ENCODE measurements around the gene ZNF547.
A peak's percentile ranks its signal among the peaks of the same experiment; 100 is the strongest.

The ZNF547 gene

GRCh38 chr19:57376151-57376550 lies 12.8 kb downstream of the ZNF547 start:
- DNase-seq = no peak

DNA sequence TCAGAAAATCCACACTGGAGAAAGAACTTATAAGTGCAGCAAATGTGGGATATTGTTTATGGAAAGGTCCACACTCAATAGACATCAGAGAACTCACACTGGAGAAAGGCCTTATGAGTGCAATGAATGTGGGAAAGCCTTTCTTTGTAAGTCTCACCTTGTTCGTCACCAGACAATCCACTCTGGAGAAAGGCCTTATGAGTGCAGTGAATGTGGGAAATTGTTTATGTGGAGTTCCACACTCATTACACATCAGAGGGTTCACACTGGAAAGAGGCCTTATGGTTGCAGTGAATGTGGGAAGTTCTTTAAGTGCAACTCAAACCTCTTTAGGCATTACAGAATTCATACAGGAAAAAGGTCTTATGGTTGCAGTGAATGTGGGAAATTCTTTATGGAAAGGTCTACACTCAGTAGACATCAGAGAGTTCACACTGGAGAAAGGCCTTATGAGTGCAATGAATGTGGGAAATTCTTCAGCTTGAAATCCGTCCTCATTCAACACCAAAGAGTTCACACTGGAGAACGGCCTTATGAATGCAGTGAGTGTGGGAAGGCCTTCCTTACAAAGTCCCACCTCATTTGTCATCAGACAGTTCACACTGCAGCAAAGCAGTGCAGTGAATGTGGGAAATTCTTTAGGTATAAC lies 14.3 kb downstream of the ZNF547 start:
- DNase-seq = no peak

- DNase-seq = no peak
Measured at GRCh38 chr19:57380923-57381322, 17.6 kb downstream of the ZNF547 start.

GRCh38 chr19:57382806-57383488 lies 19.6 kb downstream of the ZNF547 start:
- no peak for DNase-seq

- no peak for DNase-seq
Measured at GRCh38 chr19:57389194-57389729, 25.9 kb downstream of the ZNF547 start.

- peak; percentile 98 for DNase-seq
Measured at GRCh38 chr19:57389730-57390598, 26.6 kb downstream of the ZNF547 start, which contains the start of gene ZNF548. Gene ZNF548, plus strand, starts transcription at chr19:57389854. Its CDS starts 246 bp downstream, at chr19:57390100.

DNA sequence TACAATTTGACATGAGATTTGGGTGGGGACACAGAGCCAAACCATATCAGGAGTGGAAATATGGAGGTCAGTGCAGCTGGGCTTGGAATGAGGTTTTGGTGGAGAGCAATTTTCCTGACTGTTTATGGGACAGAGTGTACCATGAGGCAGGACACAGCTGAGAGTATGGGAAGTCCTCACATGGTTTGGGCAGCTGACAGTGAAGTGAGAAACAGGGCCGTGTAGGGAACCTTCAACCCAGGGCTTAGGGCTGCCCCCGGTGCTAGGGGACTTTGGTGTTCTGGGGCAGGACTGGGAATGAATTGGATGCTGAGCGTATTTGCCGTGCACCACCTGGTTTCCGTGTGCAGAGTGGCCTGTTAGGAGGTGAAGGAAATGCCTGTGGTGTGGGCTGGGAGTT lies 32.4 kb downstream of the ZNF547 start:
- DNase-seq = no peak

GRCh38 chr19:57398868-57399267 lies 35.5 kb downstream of the ZNF547 start:
- DNase-seq = no peak

DNA sequence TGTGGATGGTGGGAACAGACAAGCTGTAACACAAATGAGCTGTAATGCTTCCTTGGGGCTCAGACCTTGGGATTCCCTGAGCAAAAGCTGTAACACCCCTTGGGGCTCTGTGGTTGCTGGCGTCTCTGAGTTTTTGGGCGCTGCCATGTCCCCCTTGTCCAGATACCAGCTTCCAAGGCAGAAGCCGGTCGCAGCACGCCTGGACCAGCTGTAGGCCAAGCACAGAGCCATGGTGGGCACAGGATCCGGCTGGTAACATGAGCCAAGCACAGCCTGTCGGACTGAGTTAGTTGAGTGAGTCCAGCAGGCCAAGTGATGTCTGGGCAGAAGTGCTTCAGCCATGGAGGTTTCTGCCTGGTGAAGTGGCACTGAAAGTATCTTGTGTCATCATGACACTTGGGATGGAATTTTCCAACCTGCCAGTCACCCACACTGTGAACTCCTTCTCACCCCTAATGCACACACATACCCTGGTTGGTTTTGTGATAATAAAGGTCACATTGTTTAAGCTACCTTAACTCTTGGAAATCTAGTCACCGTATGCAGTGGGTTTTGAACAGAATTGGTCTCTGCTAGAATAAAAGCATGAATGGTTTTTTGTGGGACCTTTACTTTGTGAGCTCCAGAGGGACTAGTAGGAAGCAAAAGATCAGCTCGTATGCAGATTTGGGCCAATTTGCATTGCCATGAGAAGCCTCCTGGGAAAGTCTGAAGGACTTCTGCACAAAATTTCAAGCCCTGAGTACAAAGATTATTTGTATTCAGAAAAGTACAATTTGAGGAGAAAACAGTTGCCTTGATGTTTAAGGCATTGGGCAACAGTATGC lies 40.6 kb downstream of the ZNF547 start:
- no peak for DNase-seq

GRCh38 chr19:57406516-57407123 lies 43.3 kb downstream of the ZNF547 start:
- peak; percentile 36 for DNase-seq

DNA sequence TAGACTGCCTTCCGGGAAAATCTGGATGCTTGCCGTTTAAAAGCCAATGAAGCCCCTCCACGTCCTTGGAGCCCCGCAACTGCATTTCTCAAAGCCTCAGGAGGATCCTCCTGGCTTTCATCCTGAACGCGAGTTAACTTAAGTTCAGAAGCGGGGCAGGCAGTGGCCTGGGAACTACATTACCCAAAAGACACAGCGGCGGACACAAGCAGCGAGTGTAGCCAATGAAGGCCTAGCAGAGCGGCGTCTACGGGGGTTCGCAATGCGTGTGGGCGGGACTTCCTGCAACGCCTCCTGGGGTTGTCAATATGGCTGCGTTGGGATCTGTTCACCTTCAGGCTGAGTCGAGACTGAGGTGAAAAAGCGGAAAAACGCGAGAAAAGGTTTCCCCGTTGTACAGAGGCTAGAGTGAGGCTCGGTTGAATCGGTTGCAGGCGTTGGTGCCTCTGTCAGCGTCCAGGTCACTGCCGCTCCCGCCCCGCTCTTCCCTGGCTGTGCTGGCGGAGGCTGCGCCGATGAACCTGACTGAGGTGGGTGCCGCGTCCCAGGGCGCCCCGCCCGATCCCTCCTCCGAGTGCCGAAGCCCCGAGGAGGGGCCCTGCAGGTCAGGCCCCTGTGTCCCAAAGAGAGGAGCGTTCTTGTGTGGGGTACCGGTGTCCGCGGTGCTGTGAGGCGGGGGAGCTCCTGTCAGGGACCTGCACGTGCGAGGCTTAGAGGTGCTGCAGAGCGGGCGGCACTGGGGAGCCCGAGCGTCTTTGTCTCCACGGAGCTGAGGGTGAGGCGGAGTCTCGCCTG lies 47.7 kb downstream of the ZNF547 start, which contains the start of gene ZNF17:
Gene ZNF17, plus strand, starts transcription at position 285 of the 795 bp plus-strand sequence. CDS start 2,455 bp downstream, outside the sequence.
- peak; percentile 67 for DNase-seq

GRCh38 chr19:57419439-57419838 lies 56.1 kb downstream of the ZNF547 start:
- no peak for DNase-seq

DNA sequence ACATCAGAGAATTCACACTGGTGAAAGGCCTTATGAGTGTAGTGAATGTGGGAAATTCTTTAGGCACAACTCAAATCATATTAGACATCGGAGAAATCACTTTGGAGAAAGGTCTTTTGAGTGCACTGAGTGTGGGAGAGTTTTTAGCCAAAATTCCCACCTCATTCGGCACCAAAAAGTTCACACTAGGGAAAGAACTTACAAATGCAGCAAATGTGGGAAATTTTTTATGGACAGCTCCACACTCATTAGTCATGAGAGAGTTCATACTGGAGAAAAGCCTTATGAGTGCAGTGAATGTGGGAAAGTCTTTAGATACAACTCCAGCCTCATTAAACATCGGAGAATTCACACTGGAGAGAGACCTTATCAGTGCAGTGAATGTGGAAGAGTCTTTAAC lies 57.7 kb downstream of the ZNF547 start:
- no peak for DNase-seq
